Cardiac muscle cell (in vitro differentiated cells and primary cell): ENCODE data around the gene MS4A12. TPM values are rescaled to one million over a fixed set of nuclear protein-coding genes. Genes with fewer than 3 reads are reported as not detected.
"Not testable (repeated sequence)": the region's sequence is repeated elsewhere in the genome, so short reads cannot be mapped to it uniquely, and the experiment has no call there.

Experiments used
- DNase-seq, 2 donors: peaks; one replicate each; pipeline versions ENCODE4 v3.0.0 to v3.0.0-alpha.2; 2010 to 2017; ENCODE audit warnings: low read depth in 1 of 2, low spot score in 1 of 2
- H3K27ac ChIP-seq: fragments of 200-600 bp; sonication (generic); 2 replicates; pipeline ENCODE4 v1.5.1; 2016
- H3K27me3 ChIP-seq: fragments of 200-600 bp; sonication (generic); 2 replicates; pipeline ENCODE4 v1.6.0; 2016; ENCODE audit warnings: control low read depth
- H3K36me3 ChIP-seq: fragments of 200-600 bp; sonication (generic); 2 replicates; pipeline ENCODE4 v1.5.1; 2016; ENCODE audit warnings: control low read depth
- H3K4me1 ChIP-seq: fragments of 200-600 bp; sonication (generic); 2 replicates; pipeline ENCODE4 v1.8.1; 2017; ENCODE audit warnings: low read depth, mild to moderate bottlenecking, mixed run types
- H3K4me3 ChIP-seq: fragments of 200-600 bp; sonication (generic); 2 replicates; pipeline ENCODE4 v1.5.1; 2016; ENCODE audit warnings: mild to moderate bottlenecking
- H3K9me3 ChIP-seq: fragments of 200-600 bp; sonication (generic); 2 replicates; pipeline ENCODE4 v1.5.1; 2017; ENCODE audit warnings: low read depth, mild to moderate bottlenecking, control low read depth
- polyA plus RNA-seq: library from polyadenylated mRNA; unstranded; fragments of >200 nt; fragmentation: Nextera tagmentation; extraction: Ambion mirVana; gene quantifications from 2 replicates; pipeline ENCODE4 v1.2.1, GENCODE V29; 2016
- total RNA-seq: library from RNA; depleted of rRNA; stranded (reverse); fragments of >200 nt; gene quantifications from 2 replicates; pipeline ENCODE4 v1.2.3, GENCODE V29; 2016
- TF ChIP-seq, protein P1 (sequence below): IDR thresholded peaks from 2 replicates; pipeline ENCODE4 v1.5.1; 2012; ENCODE audit warnings: low read depth, mild to moderate bottlenecking, low read length

MS4A12 gene, protein sequence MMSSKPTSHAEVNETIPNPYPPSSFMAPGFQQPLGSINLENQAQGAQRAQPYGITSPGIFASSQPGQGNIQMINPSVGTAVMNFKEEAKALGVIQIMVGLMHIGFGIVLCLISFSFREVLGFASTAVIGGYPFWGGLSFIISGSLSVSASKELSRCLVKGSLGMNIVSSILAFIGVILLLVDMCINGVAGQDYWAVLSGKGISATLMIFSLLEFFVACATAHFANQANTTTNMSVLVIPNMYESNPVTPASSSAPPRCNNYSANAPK
- total RNA-seq (not detected in 2 replicates), polyA plus RNA-seq (not detected in 2 replicates)

DNA sequence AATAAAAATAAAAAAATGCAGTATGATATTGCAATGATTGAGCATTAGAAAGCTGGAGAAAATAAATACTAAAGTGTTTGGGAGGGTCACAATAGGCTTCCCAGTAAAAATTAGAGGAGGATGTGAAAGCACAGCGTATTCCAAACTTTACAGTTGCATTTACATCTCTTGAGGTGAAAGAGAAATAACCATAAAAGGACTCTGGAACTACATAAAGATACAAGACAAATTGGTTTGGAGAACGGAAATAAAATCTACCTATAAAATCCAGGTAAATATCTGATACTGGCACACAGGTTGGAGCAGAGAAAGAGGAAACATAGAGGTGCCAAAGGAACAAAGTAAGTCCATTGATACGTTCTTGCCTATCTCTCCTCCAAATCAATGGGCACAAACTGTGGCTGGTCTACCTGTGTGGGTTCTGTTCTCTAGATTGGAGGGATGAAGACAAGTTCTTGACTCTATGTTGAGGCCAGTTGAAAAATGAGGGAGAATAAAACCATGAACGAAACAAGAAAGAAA is at the start of gene MS4A12:
MS4A12 (plus strand) TSS at position 291 of the 522 bp plus-strand sequence. CDS start 4,541 bp downstream, outside the sequence.
- DNase-seq = no peak
- H3K36me3 ChIP-seq = no peaks in the 10 kb centered on the region
- no peak within 1 kb of the TSS for H3K27ac ChIP-seq
- no peaks in the 10 kb centered on the region for H3K9me3 ChIP-seq
- no peak within 1 kb of the TSS for H3K4me3 ChIP-seq
- H3K27me3 ChIP-seq = no peaks in the 10 kb centered on the region
- TF ChIP-seq, protein P1, sequence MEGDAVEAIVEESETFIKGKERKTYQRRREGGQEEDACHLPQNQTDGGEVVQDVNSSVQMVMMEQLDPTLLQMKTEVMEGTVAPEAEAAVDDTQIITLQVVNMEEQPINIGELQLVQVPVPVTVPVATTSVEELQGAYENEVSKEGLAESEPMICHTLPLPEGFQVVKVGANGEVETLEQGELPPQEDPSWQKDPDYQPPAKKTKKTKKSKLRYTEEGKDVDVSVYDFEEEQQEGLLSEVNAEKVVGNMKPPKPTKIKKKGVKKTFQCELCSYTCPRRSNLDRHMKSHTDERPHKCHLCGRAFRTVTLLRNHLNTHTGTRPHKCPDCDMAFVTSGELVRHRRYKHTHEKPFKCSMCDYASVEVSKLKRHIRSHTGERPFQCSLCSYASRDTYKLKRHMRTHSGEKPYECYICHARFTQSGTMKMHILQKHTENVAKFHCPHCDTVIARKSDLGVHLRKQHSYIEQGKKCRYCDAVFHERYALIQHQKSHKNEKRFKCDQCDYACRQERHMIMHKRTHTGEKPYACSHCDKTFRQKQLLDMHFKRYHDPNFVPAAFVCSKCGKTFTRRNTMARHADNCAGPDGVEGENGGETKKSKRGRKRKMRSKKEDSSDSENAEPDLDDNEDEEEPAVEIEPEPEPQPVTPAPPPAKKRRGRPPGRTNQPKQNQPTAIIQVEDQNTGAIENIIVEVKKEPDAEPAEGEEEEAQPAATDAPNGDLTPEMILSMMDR = no peak
- no peaks in the 10 kb centered on the region for H3K4me1 ChIP-seq

DNA sequence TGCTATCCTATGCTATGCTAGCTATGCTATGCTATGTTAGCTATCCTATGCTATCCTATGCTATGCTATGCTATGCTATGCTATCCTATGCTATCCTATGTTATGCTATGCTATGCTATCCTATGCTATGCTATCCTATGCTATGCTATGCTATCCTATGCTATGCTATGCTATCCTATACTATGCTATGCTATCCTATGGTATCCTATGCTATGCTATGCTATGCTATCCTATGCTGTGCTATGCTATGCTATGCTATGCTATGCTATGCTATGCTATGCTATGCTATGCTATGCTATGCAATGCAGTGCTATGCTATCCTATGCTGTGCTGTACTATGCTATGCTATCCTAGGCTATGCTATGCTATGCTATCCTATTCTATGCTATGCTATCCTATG is 45.5 kb upstream of the MS4A12 start:
- no peak for DNase-seq
- no peaks in the 10 kb centered on the region for H3K36me3 ChIP-seq
- H3K4me3 ChIP-seq = no peak overlapping the region
- H3K27me3 ChIP-seq = no peaks in the 10 kb centered on the region
- TF ChIP-seq, protein P1 = no peak
- H3K27ac ChIP-seq = no peak overlapping the region
- H3K4me1 ChIP-seq = no peaks in the 10 kb centered on the region
- H3K9me3 ChIP-seq = peaks cover 3% of the 10 kb centered on the region

DNA sequence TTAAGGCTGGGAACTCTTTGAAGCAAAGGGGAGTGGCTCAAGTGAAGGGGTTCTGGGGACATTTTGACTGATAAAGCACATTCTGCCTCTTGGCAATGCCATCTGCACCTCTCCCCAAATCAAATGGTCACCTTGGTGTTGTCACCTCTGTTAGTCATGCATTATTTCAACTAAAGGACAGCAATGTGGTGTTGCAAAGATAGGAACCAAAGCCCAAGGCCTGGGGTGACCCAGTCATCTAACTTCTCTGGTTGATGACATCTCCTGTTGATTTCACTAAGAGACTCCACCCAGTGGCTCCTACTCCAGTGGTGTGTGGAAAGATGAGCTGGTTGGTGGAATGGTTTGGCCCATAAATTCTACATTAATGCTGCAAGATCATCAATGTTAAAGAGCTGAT is 44.7 kb upstream of the MS4A12 start:
- H3K9me3 ChIP-seq = peaks cover 3% of the 10 kb centered on the region
- H3K36me3 ChIP-seq = no peaks in the 10 kb centered on the region
- H3K27ac ChIP-seq = no peak overlapping the region
- H3K27me3 ChIP-seq = no peaks in the 10 kb centered on the region
- H3K4me3 ChIP-seq = no peak overlapping the region
- H3K4me1 ChIP-seq = no peaks in the 10 kb centered on the region
- TF ChIP-seq, protein P1 = no peak
- no peak for DNase-seq

DNA sequence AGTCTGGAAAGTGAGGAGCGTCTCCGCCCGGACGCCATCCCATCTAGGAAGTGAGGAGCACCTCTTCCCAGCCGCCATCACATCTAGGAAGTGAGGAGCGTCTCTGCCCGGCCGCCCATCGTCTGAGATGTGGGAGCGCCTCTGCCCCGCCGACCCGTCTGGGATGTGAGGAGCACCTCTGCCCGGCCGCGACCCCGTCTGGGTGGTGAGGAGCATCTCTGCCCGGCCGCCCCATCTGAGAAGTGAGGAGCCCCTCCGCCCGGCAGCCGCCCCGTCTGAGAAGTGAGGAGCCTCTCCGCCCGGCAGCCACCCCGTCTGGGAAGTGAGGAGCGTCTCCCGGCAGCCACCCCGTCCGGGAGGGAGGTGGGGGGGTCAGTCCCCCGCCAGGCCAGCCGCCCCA is 41.4 kb upstream of the MS4A12 start:
- H3K4me1 ChIP-seq, H3K36me3 ChIP-seq: not testable (repeated sequence)

DNA sequence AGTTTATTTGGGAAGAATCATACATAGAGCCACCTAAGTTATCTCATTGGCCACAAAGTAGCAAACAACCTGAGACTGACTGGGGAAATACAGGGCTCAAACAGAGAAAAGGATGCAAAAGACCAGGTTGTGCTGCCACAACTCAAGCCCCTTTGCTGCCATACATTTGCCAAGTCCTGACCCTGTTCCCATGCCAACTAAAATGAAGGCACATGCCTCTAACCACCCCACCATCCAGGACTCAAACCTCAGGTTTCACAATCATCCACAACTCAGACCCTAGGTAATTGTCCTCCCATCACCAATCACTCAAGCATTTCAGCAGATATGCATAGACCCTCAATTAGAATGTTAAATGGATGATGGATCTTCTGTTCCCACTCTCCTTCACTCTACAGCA is 38.4 kb upstream of the MS4A12 start:
- TF ChIP-seq, protein P1 = no peak
- no peak overlapping the region for H3K27ac ChIP-seq
- H3K27me3 ChIP-seq = no peaks in the 10 kb centered on the region
- no peaks in the 10 kb centered on the region for H3K4me1 ChIP-seq
- no peak overlapping the region for H3K4me3 ChIP-seq
- H3K9me3 ChIP-seq = peaks cover 3% of the 10 kb centered on the region
- no peaks in the 10 kb centered on the region for H3K36me3 ChIP-seq
- no peak for DNase-seq

More for the DNA sequence above, 41.4 kb upstream of the MS4A12 start:
- not testable (repeated sequence) for H3K27me3 ChIP-seq, DNase-seq, H3K4me3 ChIP-seq, H3K9me3 ChIP-seq, H3K27ac ChIP-seq

DNA sequence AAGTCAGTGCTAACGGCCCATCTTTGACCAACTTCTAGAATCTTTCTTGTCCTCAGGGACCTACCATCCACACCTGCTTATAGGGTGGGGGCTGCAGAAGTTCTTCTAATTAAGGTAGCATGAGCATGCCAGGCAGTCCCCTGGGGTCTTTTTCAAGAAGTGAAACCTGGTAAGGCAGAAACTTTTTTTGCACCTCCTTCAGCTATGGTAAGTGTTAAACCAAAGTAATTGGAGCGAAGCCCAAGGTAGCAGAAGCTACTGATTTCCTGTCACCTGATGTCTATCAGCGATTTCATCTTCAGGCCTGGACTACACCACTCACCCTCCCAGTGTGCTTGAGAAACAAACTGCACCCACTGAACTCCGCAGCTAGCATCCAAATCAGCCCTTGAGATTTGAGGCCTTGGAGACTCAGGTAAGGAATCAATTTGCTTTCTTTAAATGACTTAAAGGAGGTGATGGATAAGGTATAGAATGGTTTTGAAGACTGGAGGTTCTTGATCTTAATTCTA is 37.0 kb upstream of the MS4A12 start, which contains the start of gene MS4A1:
MS4A1 (plus strand) TSS at position 317 of the 512 bp plus-strand sequence. CDS start 6,528 bp downstream, outside the sequence.
- H3K9me3 ChIP-seq = no peaks in the 10 kb centered on the region
- no peaks in the 10 kb centered on the region for H3K4me1 ChIP-seq
- no peak within 1 kb of the TSS for H3K4me3 ChIP-seq
- DNase-seq = no peak
- TF ChIP-seq, protein P1 = no peak
- no peak within 1 kb of the TSS for H3K27ac ChIP-seq
- no peaks in the 10 kb centered on the region for H3K27me3 ChIP-seq
- H3K36me3 ChIP-seq = no peaks in the 10 kb centered on the region
